BE2C (cell line): ENCODE data around the gene KAT5.
"Not testable (repeated sequence)": the region's sequence is repeated elsewhere in the genome, so short reads cannot be mapped to it uniquely, and the experiment has no call there.

Experiments used
- DNase-seq: peaks from one replicate; pipeline ENCODE4 v3.0.0-alpha.2; 2020
- H3K27me3 ChIP-seq: fragments of 250-450 bp; sonication (Bioruptor Pico); 2 replicates; pipeline ENCODE4 v1.5.1; 2020; ENCODE audit warnings: mild to moderate bottlenecking
- H3K36me3 ChIP-seq: fragments of 250-450 bp; sonication (Bioruptor Pico); 2 replicates; pipeline ENCODE4 v1.5.1; 2020; ENCODE audit warnings: mild to moderate bottlenecking
- H3K4me1 ChIP-seq: fragments of 250-450 bp; sonication (Bioruptor Pico); 2 replicates; pipeline ENCODE4 v1.5.1; 2020
- H3K4me3 ChIP-seq: 2 replicates; pipeline ENCODE4 v1.5.1; 2011; ENCODE audit warnings: low read depth, low read length
- H3K9me3 ChIP-seq: fragments of 250-450 bp; sonication (Bioruptor Pico); 2 replicates; pipeline ENCODE4 v1.5.1; 2020
- CTCF ChIP-seq: IDR thresholded peaks from 2 replicates; pipeline ENCODE4 v1.5.1; 2012; ENCODE audit warnings: mild to moderate bottlenecking, low read depth, low read length

The KAT5 gene

GRCh38 chr11:65698205-65698604 lies 13.8 kb upstream of the KAT5 start:
- no peaks in the 10 kb centered on the region for H3K4me1 ChIP-seq
- no peaks in the 10 kb centered on the region for H3K9me3 ChIP-seq
- no peak for TF ChIP-seq CTCF
- H3K36me3 ChIP-seq = no peaks in the 10 kb centered on the region
- no peak for DNase-seq
- no peak overlapping the region for H3K4me3 ChIP-seq
- H3K27me3 ChIP-seq = peaks cover 45% of the 10 kb centered on the region

DNA sequence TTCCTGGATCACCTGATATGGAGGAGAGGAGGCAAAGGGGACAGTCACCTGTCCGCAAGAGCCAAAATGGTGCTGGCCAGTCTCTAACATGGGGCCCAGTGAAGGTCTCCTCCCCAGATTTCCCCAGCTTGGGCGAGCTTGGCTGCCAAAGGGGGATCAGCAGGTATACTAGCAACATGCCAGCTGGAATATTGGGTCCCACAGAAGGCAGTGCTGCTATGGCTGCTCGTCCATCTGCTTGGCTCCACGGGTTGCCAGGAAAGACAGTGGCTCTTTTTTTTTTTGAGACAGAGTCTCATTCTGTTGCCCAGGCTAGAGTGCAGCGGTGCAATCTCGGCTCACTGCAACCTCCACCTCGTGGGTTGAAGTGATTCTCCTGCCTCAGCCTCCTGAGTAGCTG lies 12.7 kb upstream of the KAT5 start:
- no peak for DNase-seq
- H3K9me3 ChIP-seq = no peaks in the 10 kb centered on the region
- no peak for TF ChIP-seq CTCF
- no peak overlapping the region for H3K4me3 ChIP-seq
- peaks cover 54% of the 10 kb centered on the region for H3K27me3 ChIP-seq
- H3K4me1 ChIP-seq = no peaks in the 10 kb centered on the region
- no peaks in the 10 kb centered on the region for H3K36me3 ChIP-seq

DNA sequence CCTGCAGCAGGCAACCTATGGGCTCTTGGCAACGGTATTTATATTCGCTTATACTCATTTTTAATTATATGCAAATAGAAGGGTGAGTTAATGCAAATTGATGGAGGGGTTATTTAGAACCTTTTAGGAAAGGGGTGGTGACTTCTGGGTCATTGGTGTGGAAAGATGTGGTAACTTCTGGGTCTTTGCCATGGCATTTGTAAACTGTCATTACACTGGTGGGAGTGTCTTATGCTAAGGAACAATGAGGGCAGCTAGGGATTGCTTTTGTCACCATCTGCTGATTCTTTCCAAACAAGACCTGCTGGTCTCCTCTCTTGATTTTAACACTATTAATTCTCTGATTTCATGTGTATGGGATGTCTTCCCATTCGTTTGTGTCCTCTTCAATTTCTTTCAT lies 11.7 kb upstream of the KAT5 start:
- Histone ChIP-seq H3K36me3 (no peaks in the 10 kb centered on the region), H3K4me3 (no peak overlapping the region), H3K9me3 (no peaks in the 10 kb centered on the region), H3K4me1 (no peaks in the 10 kb centered on the region), H3K27me3 (peaks cover 58% of the 10 kb centered on the region)
- no peak for TF ChIP-seq CTCF
- no peak for DNase-seq

DNA sequence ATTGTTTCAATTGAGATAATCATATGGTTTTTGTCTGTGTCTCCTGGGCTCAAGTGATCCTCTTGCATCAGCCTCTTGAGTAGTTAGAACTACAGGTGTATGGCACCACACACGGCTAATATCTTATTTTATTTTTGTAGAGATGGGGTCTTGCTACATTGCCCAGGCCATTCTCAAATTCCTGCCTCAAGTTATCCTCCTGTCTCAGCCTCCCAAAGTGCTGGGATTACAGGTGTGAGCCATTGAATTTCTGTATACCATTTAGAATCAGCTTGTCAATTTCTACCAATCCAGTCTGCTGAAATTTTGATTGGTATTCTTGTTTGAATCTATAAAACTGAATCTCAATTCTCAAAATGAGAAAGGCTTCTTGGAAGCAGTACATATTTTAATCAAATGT lies 10.4 kb upstream of the KAT5 start:
- no peak for DNase-seq
- H3K4me3 ChIP-seq = no peak overlapping the region

DNA sequence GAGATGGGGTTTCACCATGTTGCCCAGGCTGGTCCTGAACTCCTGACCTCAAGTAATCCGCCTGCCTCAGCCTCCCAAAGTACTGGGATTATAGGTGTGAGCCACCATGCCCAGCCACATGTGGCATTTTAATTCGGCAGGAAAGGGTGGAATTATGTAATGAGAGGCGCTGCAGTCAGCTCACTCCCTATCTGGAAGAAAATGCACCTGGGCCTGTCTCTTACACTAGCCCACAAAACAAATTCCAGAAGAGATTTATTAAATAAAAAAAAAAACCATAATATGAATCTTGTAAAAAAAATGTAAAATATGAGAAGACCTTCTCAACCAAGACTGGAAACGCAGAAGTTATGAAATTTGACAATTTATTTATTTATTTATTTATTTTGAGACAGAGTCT lies 8.2 kb upstream of the KAT5 start:
- no peaks in the 10 kb centered on the region for H3K4me1 ChIP-seq
- H3K4me3 ChIP-seq = no peak overlapping the region
- DNase-seq = no peak
- TF ChIP-seq CTCF = no peak
- peaks cover 53% of the 10 kb centered on the region for H3K27me3 ChIP-seq
- H3K9me3 ChIP-seq = no peaks in the 10 kb centered on the region
- H3K36me3 ChIP-seq = no peaks in the 10 kb centered on the region

More for the DNA sequence above, 10.4 kb upstream of the KAT5 start:
- peaks cover 58% of the 10 kb centered on the region for H3K27me3 ChIP-seq
- TF ChIP-seq CTCF = no peak
- H3K36me3 ChIP-seq = no peaks in the 10 kb centered on the region
- H3K4me1 ChIP-seq = no peaks in the 10 kb centered on the region
- no peaks in the 10 kb centered on the region for H3K9me3 ChIP-seq

GRCh38 chr11:65706303-65706763 lies 5.7 kb upstream of the KAT5 start:
- not testable (repeated sequence) for H3K4me3 ChIP-seq

GRCh38 chr11:65707002-65707401 lies 5.0 kb upstream of the KAT5 start:
- H3K27me3 ChIP-seq = peaks cover 25% of the 10 kb centered on the region
- H3K9me3 ChIP-seq, H3K36me3 ChIP-seq, H3K4me1 ChIP-seq, DNase-seq, H3K4me3 ChIP-seq: not testable (repeated sequence)

More at GRCh38 chr11:65706303-65706763, 5.7 kb upstream of the KAT5 start:
- H3K4me1 ChIP-seq, H3K36me3 ChIP-seq, H3K9me3 ChIP-seq: not testable (repeated sequence)
- DNase-seq = peak; percentile 77
- peaks cover 32% of the 10 kb centered on the region for H3K27me3 ChIP-seq
- TF ChIP-seq CTCF = peak; percentile 46
